Fibroblast of the aortic adventitia (primary cell): ENCODE measurements around the gene ACSF3. TPM values are rescaled to one million over a fixed set of nuclear protein-coding genes. Genes with fewer than 3 reads are reported as not detected.

Experiments used
- DNase-seq: peaks from one replicate; pipeline ENCODE4 v3.0.0-alpha.2; 2010; ENCODE audit warnings: low read depth
- H3K4me3 ChIP-seq: 2 replicates; pipeline ENCODE4 v1.5.1; 2011; ENCODE audit warnings: low read depth, mild to moderate bottlenecking, control low read depth, low read length, moderate library complexity
- total RNA-seq: library from RNA; depleted of rRNA; stranded (reverse); fragments of >200 nt; gene quantifications from 2 replicates; pipeline ENCODE4 v1.2.3, GENCODE V29; 2012; ENCODE audit warnings: low replicate concordance
- TF ChIP-seq, protein P1 (sequence below): IDR thresholded peaks from 2 replicates; pipeline ENCODE4 v1.5.1; 2011; ENCODE audit warnings: mild to moderate bottlenecking, low read length, control low read depth, inconsistent platforms; ENCODE audit not compliant: insufficient read depth

ACSF3 gene
- total RNA-seq, 1 donor: 17.6 TPM

GRCh38 chr16:89052191-89052889 is 41.3 kb upstream of the ACSF3 start:
- H3K4me3 ChIP-seq: no peak overlapping the region
- TF ChIP-seq, protein P1, sequence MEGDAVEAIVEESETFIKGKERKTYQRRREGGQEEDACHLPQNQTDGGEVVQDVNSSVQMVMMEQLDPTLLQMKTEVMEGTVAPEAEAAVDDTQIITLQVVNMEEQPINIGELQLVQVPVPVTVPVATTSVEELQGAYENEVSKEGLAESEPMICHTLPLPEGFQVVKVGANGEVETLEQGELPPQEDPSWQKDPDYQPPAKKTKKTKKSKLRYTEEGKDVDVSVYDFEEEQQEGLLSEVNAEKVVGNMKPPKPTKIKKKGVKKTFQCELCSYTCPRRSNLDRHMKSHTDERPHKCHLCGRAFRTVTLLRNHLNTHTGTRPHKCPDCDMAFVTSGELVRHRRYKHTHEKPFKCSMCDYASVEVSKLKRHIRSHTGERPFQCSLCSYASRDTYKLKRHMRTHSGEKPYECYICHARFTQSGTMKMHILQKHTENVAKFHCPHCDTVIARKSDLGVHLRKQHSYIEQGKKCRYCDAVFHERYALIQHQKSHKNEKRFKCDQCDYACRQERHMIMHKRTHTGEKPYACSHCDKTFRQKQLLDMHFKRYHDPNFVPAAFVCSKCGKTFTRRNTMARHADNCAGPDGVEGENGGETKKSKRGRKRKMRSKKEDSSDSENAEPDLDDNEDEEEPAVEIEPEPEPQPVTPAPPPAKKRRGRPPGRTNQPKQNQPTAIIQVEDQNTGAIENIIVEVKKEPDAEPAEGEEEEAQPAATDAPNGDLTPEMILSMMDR: no peak
- DNase-seq: no peak

- TF ChIP-seq, protein P1: no peak
- DNase-seq: peak; percentile 6
- H3K4me3 ChIP-seq: no peak overlapping the region
Observed at GRCh38 chr16:89052890-89053724, 40.5 kb upstream of the ACSF3 start.

DNA sequence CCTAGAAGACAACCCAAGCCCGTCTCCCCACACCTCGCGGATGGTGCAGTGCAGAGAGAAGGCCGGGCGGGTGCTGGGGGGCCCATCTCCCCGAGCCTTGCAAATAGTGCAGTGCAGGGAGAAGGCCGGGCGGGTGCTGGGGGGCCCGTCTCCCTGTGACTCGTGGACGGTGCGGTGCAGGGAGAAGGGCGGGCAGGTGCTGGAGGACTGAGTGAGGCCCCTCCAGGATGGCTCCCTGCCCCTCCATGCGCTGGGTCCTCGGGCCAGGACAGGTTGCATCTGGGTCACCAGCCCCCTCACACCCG is 40.0 kb upstream of the ACSF3 start:
- TF ChIP-seq, protein P1: no peak
- H3K4me3 ChIP-seq: no peak overlapping the region
- DNase-seq: no peak

DNA sequence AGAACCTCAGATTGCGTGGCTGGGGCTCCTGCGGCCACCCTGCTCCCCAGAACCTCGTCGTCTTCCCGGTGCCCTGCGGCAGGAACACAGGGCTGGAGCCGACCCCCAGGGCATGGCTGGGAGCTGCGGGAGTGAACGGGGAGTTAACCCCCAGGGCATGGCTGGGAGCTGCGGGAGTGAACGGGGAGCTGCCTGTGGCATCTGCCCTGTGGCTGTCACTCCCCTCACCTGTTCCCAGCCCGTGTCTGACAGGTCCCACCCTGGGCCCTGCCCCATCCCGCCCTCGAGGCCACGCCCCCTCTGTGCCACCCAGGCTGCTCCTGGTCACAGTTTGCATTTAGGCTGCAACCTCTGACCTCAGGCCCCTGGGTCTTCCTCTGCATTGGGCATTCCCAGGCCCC is 39.4 kb upstream of the ACSF3 start:
- TF ChIP-seq, protein P1: no peak
- DNase-seq: no peak
- H3K4me3 ChIP-seq: no peak overlapping the region

DNA sequence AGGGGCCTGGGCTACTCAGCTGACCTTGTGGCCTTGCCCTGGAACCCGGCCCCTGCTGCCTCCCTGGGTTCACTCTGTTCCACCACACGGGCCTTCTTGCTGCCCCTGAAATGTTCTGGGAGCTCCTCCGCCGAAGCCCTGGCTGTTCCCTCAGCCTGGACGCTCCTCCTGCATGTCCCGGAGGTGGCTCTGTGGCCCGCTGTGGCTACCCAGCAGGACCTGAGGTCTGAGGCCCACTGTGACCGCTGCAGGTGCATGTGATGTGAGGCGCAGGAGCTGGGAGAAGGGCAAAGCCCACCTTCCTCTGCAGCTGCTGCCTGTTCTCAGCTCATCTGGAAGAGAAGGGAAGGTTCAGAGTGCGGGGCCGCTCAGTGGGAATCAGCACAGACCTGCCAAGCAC is 38.9 kb upstream of the ACSF3 start:
- no peak for DNase-seq
- TF ChIP-seq, protein P1: no peak
- H3K4me3 ChIP-seq: no peak overlapping the region

- DNase-seq: no peak
- TF ChIP-seq, protein P1: no peak
- no peak overlapping the region for H3K4me3 ChIP-seq
Observed at GRCh38 chr16:89055313-89055712, 38.3 kb upstream of the ACSF3 start.
